Urinary bladder (tissue), 4 donors: ENCODE measurements around the gene PCGF3. TPM values are rescaled to one million over a fixed set of nuclear protein-coding genes. Genes with fewer than 3 reads are reported as not detected.

Source experiments
- DNase-seq: peaks from one replicate; pipeline ENCODE4 v3.0.0-alpha.2; 2015; ENCODE audit errors: extremely low spot score
- H3K27ac ChIP-seq: one replicate; pipeline ENCODE4 v1.5.1; 2013; ENCODE audit warnings: low read depth, mild to moderate bottlenecking, moderate library complexity
- H3K36me3 ChIP-seq: one replicate; pipeline ENCODE4 v1.6.1; 2013; ENCODE audit warnings: mild to moderate bottlenecking, moderate library complexity; ENCODE audit not compliant: insufficient read depth
- H3K4me1 ChIP-seq: one replicate; pipeline ENCODE4 v1.6.1; 2013; ENCODE audit warnings: mild to moderate bottlenecking, moderate library complexity; ENCODE audit not compliant: insufficient read depth
- H3K4me3 ChIP-seq: one replicate; pipeline ENCODE4 v1.5.1; 2013; ENCODE audit warnings: low read depth, low read length
- WGBS: extraction: QIAGEN DNeasy Blood & Tissue Kit; methylation state at CpG from one replicate; pipeline ENCODE4 v1.1.7; 2013; 5-methylcytosine and 5-hydroxymethylcytosine counted together
- polyA plus RNA-seq: library from polyadenylated mRNA; stranded (reverse); fragments of 200-250 nt; gene quantifications from one replicate; pipeline ENCODE4 v1.2.3, GENCODE V29; 2013
- total RNA-seq: library from RNA; depleted of rRNA; stranded (reverse); fragments of >200 nt; gene quantifications from one replicate; pipeline ENCODE4 v1.2.3, GENCODE V29; 2014
- donor health status: healthy with polysubstance abuse.
- donor health status: healthy.

Gene PCGF3
- total and polyA plus RNA-seq, 2 donors, result 36.1 to 52.6 TPM

DNA sequence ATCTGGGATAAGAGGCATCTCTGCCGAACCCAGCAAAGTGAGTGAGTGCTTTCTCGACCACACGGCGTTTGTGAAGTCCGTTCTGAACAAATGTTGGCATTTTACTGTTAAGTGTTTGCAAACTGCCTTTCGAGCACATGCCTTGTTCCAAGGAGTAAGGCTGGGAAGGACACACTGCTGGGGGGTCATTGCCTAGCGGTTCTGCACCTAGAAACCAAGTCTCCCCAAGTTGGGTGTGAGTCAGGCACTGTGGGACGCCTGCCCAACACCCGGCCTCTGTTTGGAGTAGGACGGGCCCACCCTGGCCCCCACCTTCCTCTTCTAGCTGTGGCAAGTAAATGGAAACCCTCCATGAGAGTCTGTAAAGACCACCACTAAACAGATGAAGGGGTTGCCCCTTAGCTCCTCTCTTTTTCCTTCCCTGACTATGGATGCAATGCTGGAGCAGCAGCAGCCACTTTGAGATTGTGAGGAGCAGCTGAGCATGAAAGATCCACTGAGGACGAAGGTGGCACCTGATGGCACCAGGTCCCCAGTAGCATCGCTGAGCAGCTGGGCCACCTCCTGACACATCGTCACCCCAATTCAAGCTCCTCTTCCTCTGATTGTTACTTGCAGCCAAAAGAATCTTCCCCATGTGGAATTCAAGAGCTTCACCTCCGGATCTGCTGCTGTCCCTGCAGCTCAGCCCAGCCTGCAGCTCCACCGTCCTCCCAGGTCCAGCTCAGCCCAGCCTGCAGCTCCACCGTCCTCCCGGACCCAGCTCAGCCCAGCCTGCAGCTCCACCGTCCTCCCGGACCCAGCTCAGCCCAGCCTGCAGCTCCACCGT, 114.0 kb downstream of the PCGF3 start:
- DNase-seq, result no peak
- 78% methylated on average over 20 of the region's 20 CpGs for WGBS
- H3K4me1 ChIP-seq, result peaks cover 2% of the 10 kb centered on the region
- H3K27ac ChIP-seq, result no peak overlapping the region
- no peaks in the 10 kb centered on the region for H3K36me3 ChIP-seq
- H3K4me3 ChIP-seq, result no peak overlapping the region

Other genes starting within 250 kb of the PCGF3 start
- 56.5 TPM for gene ZNF721, start 206.7 kb upstream of the PCGF3 start, total RNA-seq
- gene ZNF721, start 206.7 kb upstream of the PCGF3 start, polyA plus RNA-seq, result 12.4 TPM
- gene PIGG, start 206.6 kb upstream of the PCGF3 start, total RNA-seq, result 38.8 TPM
- gene PIGG, start 206.6 kb upstream of the PCGF3 start, polyA plus RNA-seq, result 35.9 TPM
- 0.21 TPM for gene TMEM271, start 129.5 kb upstream of the PCGF3 start, total RNA-seq
- gene TMEM271, start 129.5 kb upstream of the PCGF3 start, polyA plus RNA-seq, result not detected
- 6.2 TPM for gene PDE6B, start 80.3 kb upstream of the PCGF3 start, total RNA-seq
- gene PDE6B, start 80.3 kb upstream of the PCGF3 start, polyA plus RNA-seq, result 4.1 TPM
- 160 TPM for gene ATP5ME, start 31.6 kb upstream of the PCGF3 start, total RNA-seq
- gene ATP5ME, start 31.6 kb upstream of the PCGF3 start, polyA plus RNA-seq, result 430 TPM
- 11.8 TPM for gene MYL5, start 31.3 kb upstream of the PCGF3 start, total RNA-seq
- gene MYL5, start 31.3 kb upstream of the PCGF3 start, polyA plus RNA-seq, result 7.1 TPM
- 2.1 TPM for gene SLC49A3, start 16.7 kb upstream of the PCGF3 start, total RNA-seq
- gene SLC49A3, start 16.7 kb upstream of the PCGF3 start, polyA plus RNA-seq, result 7.9 TPM
- gene CPLX1, start 120.3 kb downstream of the PCGF3 start, total RNA-seq, result 0.48 TPM
- 3.6 TPM for gene CPLX1, start 120.3 kb downstream of the PCGF3 start, polyA plus RNA-seq
- 44.8 TPM for gene GAK, start 226.5 kb downstream of the PCGF3 start, total RNA-seq
- gene GAK, start 226.5 kb downstream of the PCGF3 start, polyA plus RNA-seq, result 76.2 TPM
- gene TMEM175, start 226.6 kb downstream of the PCGF3 start, total RNA-seq, result 16.8 TPM
- gene TMEM175, start 226.6 kb downstream of the PCGF3 start, polyA plus RNA-seq, result 32.8 TPM